ENCODE results near the gene ST3GAL2. TPM values are rescaled to one million over a fixed set of nuclear protein-coding genes. Genes with fewer than 3 reads are reported as not detected.

Gene ST3GAL2
- total and polyA plus RNA-seq, 10 of the 15 experiments (the other 5 are each of a cell fraction or from before 2014, with no cell fraction given): 0.95 to 61.7 (median 25.9) TPM

- TF ChIP-seq CHD2 (IDR thresholded peaks at IDR 0.05; ENCODE audit: borderline replicate concordance, low read depth, low read length) (no peak), ZNF384 (IDR thresholded peaks at IDR 0.05; ENCODE audit: borderline replicate concordance, low read depth, low read length) (no peak)
These were observed 2.6 kb upstream of the ST3GAL2 start (continued) for GRCh38 chr16:70441406-70441990.

DNA sequence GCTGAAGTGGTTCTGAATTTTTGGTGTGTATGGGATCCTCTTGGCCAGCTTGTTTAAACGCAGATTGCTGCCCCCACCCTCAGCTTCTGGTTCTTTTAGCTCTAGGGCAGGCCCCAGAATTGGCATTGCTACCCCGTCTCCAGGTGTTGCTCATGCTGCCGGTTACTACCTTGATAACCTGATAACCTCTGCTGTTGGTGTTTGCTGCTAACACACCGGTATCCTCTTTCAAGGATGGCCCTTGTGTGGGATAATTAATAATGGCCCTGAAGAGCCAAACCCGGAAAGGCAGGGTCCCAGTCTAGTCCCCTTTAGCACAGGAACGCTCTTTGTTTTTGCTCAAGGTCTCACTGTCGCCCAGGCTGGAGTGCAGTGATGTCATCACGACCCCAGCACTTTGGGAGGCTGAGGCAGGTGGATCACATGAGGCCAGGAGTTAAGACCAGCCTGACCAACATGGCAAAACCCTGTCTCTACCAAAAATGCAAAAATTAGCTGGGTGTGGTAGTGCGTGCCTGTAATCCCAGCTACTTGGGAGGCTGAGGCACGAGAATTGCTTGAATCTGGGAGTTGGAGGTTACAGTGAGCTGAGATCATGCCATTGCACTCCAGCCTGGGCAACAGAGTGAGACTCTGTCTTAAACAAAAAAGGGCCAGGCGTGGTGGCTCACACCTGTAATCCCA, 1.3 kb upstream of the ST3GAL2 start:
- FAIRE-seq (no peak), ATAC-seq (no peak), DNase-seq (ENCODE audit: low read depth, low spot score) (no peak)
- Histone ChIP-seq H3K4me3 (peak overlapping the region; percentile 66; the same call in 1 of the 2 replicates), H2AFZ (ENCODE audit: control insufficient read depth, low read depth, low read length) (peak overlapping the region; percentile 93), H4K20me1 (ENCODE audit: control insufficient read depth, insufficient read depth) (no peaks in the 10 kb centered on the region), H3K36me3 (ENCODE audit: control insufficient read depth in 2 of 2, insufficient read depth in 2 of 2, low read length in 1 of 2) (no peaks in the 10 kb centered on the region), H3K4me1 (ENCODE audit: control insufficient read depth, insufficient read depth, low read length) (peaks cover 10% of the 10 kb centered on the region), H3K4me2 (ENCODE audit: control insufficient read depth, insufficient read depth) (peak overlapping the region; percentile 96), H3K9me3 (replicated peaks; ENCODE audit: control insufficient read depth, insufficient read depth, low read length) (no peaks in the 10 kb centered on the region), H3K27me3 (replicated peaks in 1 of 2; ENCODE audit: control insufficient read depth in 2 of 2, insufficient read depth in 2 of 2, low read length in 1 of 2) (no peaks in the 10 kb centered on the region), H3K79me2 (ENCODE audit: control insufficient read depth, insufficient read depth, low read length) (peaks cover 35% of the 10 kb centered on the region), H3K9ac (ENCODE audit: control insufficient read depth, insufficient read depth, low read length) (peak overlapping the region; percentile 71; the same call in 1 of the 2 replicates), H3K27ac (ENCODE audit: control insufficient read depth, insufficient read depth) (no peak overlapping the region)
- WGBS (ENCODE audit: insufficient coverage, insufficient replicate concordance, low lambda C conversion rate, missing lambda C conversion rate): 83% methylated on average over 11 of the region's 11 CpGs
- intact Hi-C loops (cut with micrococcal nuclease; ENCODE audit: unreplicated experiment) (no loop called here), in situ Hi-C loops (cut with MboI) (no loop called here)
- POLR2A ChIA-PET: interaction anchor here (0.6 to 4.3 kb wide), 7 partner anchors 13 to 82 kb away, joined by 3 to 30 read pairs (median 4); partner anchors contain the start of gene FCSK
- RAD21 ChIA-PET (ENCODE audit: unreplicated experiment): interaction anchor here (0.7 to 2.8 kb wide), 10 partner anchors 11 to 83 kb away, joined by 3 to 30 read pairs (median 5); partner anchors contain the start of genes COG4 and FCSK
- SMC1A ChIA-PET (ENCODE audit: uncharacterized antibody, unreplicated experiment): interaction anchor here (0.7 to 5.0 kb wide), 12 partner anchors 9 to 94 kb away, joined by 3 to 36 read pairs (median 4); partner anchors contain the start of genes DDX19A and FCSK
- CTCF ChIA-PET: interaction anchor here (0.6 to 4.0 kb wide), 4 partner anchors 15 to 60 kb away, joined by 3 to 25 read pairs (median 3); partner anchors contain the start of gene FCSK
- BruUV-seq (replicated peaks): no TSS peak
- TF ChIP-seq CBX3 (IDR thresholded peaks at IDR 0.05; ENCODE audit: borderline replicate concordance, low read depth) (no peak), RCOR1 (conservative IDR thresholded peaks at IDR 0.05; ENCODE audit: low read depth, low read length) (no peak), ZBED1 (IDR thresholded peaks at IDR 0.05; ENCODE audit: borderline replicate concordance) (no peak), CBX5 (IDR thresholded peaks at IDR 0.05; ENCODE audit: low read depth) (no peak), SP1 (IDR thresholded peaks at IDR 0.05; ENCODE audit: low read depth, low read length) (no peak), CBFB (IDR thresholded peaks at IDR 0.05; ENCODE audit: low read depth) (no peak), NFYA (IDR thresholded peaks at IDR 0.05; ENCODE audit: borderline replicate concordance, low read depth, low read length) (no peak), NR2C1 (IDR thresholded peaks at IDR 0.05) (no peak), FOS (IDR thresholded peaks at IDR 0.05; ENCODE audit: borderline replicate concordance, extremely low read depth, insufficient read length) (no peak), E2F4 (IDR thresholded peaks at IDR 0.05; ENCODE audit: low read depth, low read length) (no peak), SMAD5 (IDR thresholded peaks at IDR 0.05; ENCODE audit: low read depth) (no peak)
- TF ChIP-seq, protein P1, sequence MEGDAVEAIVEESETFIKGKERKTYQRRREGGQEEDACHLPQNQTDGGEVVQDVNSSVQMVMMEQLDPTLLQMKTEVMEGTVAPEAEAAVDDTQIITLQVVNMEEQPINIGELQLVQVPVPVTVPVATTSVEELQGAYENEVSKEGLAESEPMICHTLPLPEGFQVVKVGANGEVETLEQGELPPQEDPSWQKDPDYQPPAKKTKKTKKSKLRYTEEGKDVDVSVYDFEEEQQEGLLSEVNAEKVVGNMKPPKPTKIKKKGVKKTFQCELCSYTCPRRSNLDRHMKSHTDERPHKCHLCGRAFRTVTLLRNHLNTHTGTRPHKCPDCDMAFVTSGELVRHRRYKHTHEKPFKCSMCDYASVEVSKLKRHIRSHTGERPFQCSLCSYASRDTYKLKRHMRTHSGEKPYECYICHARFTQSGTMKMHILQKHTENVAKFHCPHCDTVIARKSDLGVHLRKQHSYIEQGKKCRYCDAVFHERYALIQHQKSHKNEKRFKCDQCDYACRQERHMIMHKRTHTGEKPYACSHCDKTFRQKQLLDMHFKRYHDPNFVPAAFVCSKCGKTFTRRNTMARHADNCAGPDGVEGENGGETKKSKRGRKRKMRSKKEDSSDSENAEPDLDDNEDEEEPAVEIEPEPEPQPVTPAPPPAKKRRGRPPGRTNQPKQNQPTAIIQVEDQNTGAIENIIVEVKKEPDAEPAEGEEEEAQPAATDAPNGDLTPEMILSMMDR (IDR thresholded peaks at IDR 0.05 in 2 of 3, conservative IDR thresholded peaks at IDR 0.05 in 1 of 3; ENCODE audit: control insufficient read depth in 2 of 3, extremely low read depth in 1 of 3, insufficient read depth in 1 of 3, low read depth in 3 of 3, low read length in 3 of 3): no peak
- TF ChIP-seq, protein P2, sequence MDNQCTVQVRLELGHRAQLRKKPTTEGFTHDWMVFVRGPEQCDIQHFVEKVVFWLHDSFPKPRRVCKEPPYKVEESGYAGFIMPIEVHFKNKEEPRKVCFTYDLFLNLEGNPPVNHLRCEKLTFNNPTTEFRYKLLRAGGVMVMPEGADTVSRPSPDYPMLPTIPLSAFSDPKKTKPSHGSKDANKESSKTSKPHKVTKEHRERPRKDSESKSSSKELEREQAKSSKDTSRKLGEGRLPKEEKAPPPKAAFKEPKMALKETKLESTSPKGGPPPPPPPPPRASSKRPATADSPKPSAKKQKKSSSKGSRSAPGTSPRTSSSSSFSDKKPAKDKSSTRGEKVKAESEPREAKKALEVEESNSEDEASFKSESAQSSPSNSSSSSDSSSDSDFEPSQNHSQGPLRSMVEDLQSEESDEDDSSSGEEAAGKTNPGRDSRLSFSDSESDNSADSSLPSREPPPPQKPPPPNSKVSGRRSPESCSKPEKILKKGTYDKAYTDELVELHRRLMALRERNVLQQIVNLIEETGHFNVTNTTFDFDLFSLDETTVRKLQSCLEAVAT (IDR thresholded peaks at IDR 0.05): no peak

Data from GM12878 (cell line).